ENCODE measurements around the gene ARL4D.
A peak's percentile ranks its signal among the peaks of the same experiment; 100 is the strongest.
"Not testable (repeated sequence)": the region's sequence is repeated elsewhere in the genome, so short reads cannot be mapped to it uniquely, and the experiment has no call there.

Gene ARL4D

GRCh38 chr17:43363181-43363925 is 35.4 kb upstream of the ARL4D start:
- in situ Hi-C loops (cut with HindIII; ENCODE audit: low sequenced_read_pairs), result no loop called here
- no peak for TF ChIP-seq CTCF (IDR thresholded peaks at IDR 0.05; ENCODE audit: low read depth, low read length, missing control alignments)
- DNase-seq (ENCODE audit: low read depth), result no peak
- H3K4me3 ChIP-seq (ENCODE audit: low read depth, low read length), result no peak overlapping the region

- no peak for DNase-seq (ENCODE audit: low read depth)
- in situ Hi-C loops (cut with HindIII; ENCODE audit: low sequenced_read_pairs), result no loop called here
- TF ChIP-seq CTCF (IDR thresholded peaks at IDR 0.05; ENCODE audit: low read depth, low read length, missing control alignments), result no peak
- H3K4me3 ChIP-seq (ENCODE audit: low read depth, low read length), result no peak overlapping the region
Measured at GRCh38 chr17:43363926-43364285, 34.9 kb upstream of the ARL4D start.

- peak; percentile 23 for TF ChIP-seq CTCF (IDR thresholded peaks at IDR 0.05; ENCODE audit: low read depth, low read length, missing control alignments)
- DNase-seq (ENCODE audit: low read depth), result no peak
- in situ Hi-C loops (cut with HindIII; ENCODE audit: low sequenced_read_pairs), result no loop called here
- no peak overlapping the region for H3K4me3 ChIP-seq (ENCODE audit: low read depth, low read length)
Measured at GRCh38 chr17:43365356-43365755, 33.4 kb upstream of the ARL4D start.

- DNase-seq (ENCODE audit: low read depth); H3K4me3 ChIP-seq (ENCODE audit: low read depth, low read length); in situ Hi-C loops (cut with HindIII; ENCODE audit: low sequenced_read_pairs): not testable (repeated sequence)
Measured at GRCh38 chr17:43365921-43366320, 32.9 kb upstream of the ARL4D start.

- no peak overlapping the region for H3K4me3 ChIP-seq (ENCODE audit: low read depth, low read length)
- in situ Hi-C loops (cut with HindIII; ENCODE audit: low sequenced_read_pairs), result no loop called here
- TF ChIP-seq CTCF (IDR thresholded peaks at IDR 0.05; ENCODE audit: low read depth, low read length, missing control alignments), result no peak
- no peak for DNase-seq (ENCODE audit: low read depth)
Measured at GRCh38 chr17:43366891-43367736, 31.7 kb upstream of the ARL4D start.

- peak; percentile 81 for DNase-seq (ENCODE audit: low read depth)
- TF ChIP-seq CTCF (IDR thresholded peaks at IDR 0.05; ENCODE audit: low read depth, low read length, missing control alignments), result no peak
- in situ Hi-C loops (cut with HindIII; ENCODE audit: low sequenced_read_pairs), result no loop called here
- H3K4me3 ChIP-seq (ENCODE audit: low read depth, low read length), result peak overlapping the region; percentile 5
Measured at GRCh38 chr17:43367737-43368242, 31.0 kb upstream of the ARL4D start.
